Vagina (tissue), 2 donors: ENCODE measurements around the gene TADA2A.

Source experiments
- CTCF ChIP-seq, 3 experiments: fragments of 450-650 bp in 2 of 3; fragments of 200-600 bp in 1 of 3; sonication (generic) in 1 of 3; IDR thresholded peaks; one replicate each; pipeline ENCODE4 v1.5.1; 2017 to 2019; ENCODE audit warnings: antibody characterized with exemption in 3 of 3, mild to moderate bottlenecking in 2 of 3, moderate library complexity in 2 of 3
- POLR2A ChIP-seq, 2 donors: fragments of 450-650 bp; IDR thresholded peaks; one replicate each; pipeline ENCODE4 v1.6.1; 2017; ENCODE audit warnings: antibody characterized with exemption in 2 of 2, mild to moderate bottlenecking in 2 of 2, moderate library complexity in 2 of 2
- POLR2AphosphoS5 ChIP-seq, 2 donors: sonication (generic); formaldehyde crosslinking; IDR thresholded peaks; one replicate each; pipeline ENCODE4 v1.9.0; 2017; ENCODE audit warnings: antibody characterized with exemption in 2 of 2, mild to moderate bottlenecking in 2 of 2, low read depth in 1 of 2; ENCODE audit not compliant: insufficient read depth in 1 of 2

- no peak for TF ChIP-seq CTCF (IDR thresholded peaks at IDR 0.05)
- TF ChIP-seq POLR2AphosphoS5 (IDR thresholded peaks at IDR 0.05; ENCODE audit: insufficient read depth in 1 of 2, low read depth in 1 of 2): no peak
- TF ChIP-seq POLR2A (IDR thresholded peaks at IDR 0.05): no peak
These were observed 112.7 kb downstream of the TADA2A start for GRCh38 chr17:37519251-37519985.
